CD4-positive, alpha-beta T cell treated with Interferon gamma for 1 hour (primary cell): ENCODE results near the gene TRIM25.

Source experiments
- DNase-seq: peaks from one replicate; pipeline ENCODE4 v3.0.0-alpha.2; 2020

Gene TRIM25

GRCh38 chr17:56851008-56851407 lies 62.8 kb downstream of the TRIM25 start:
- DNase-seq, result no peak

GRCh38 chr17:56850591-56850990 lies 63.3 kb downstream of the TRIM25 start:
- DNase-seq, result no peak

GRCh38 chr17:56849131-56849530 lies 64.7 kb downstream of the TRIM25 start:
- no peak for DNase-seq

- no peak for DNase-seq
Observed at GRCh38 chr17:56847106-56847505, 66.7 kb downstream of the TRIM25 start.

- DNase-seq, result no peak
Observed at GRCh38 chr17:56845934-56846333, 67.9 kb downstream of the TRIM25 start.

- DNase-seq, result no peak
Observed at GRCh38 chr17:56842577-56842976, 71.3 kb downstream of the TRIM25 start.

- no peak for DNase-seq
Observed at GRCh38 chr17:56838687-56839086, 75.2 kb downstream of the TRIM25 start.
